Spleen (tissue), 7 donors: ENCODE results near the gene HECTD2.

Experiments
- POLR2A ChIP-seq, 3 donors: fragments of 450-650 bp; IDR thresholded peaks; one replicate each; pipeline ENCODE4 v1.5.1; 2017; ENCODE audit warnings: antibody characterized with exemption in 3 of 3, mild to moderate bottlenecking in 1 of 3
- POLR2AphosphoS5 ChIP-seq, 3 donors: sonication (generic); formaldehyde crosslinking; IDR thresholded peaks; one replicate each; pipeline ENCODE4 v1.5.1; 2017; ENCODE audit warnings: antibody characterized with exemption in 3 of 3
- TF ChIP-seq, protein P1 (sequence below), 11 experiments: fragments of 200-600 bp in 7 of 11; fragments of 450-650 bp in 4 of 11; sonication (generic) in 4 of 11; IDR thresholded peaks in 8 of 11; conservative IDR thresholded peaks in 3 of 11; 1 replicate in 7 of 11; 2 replicates in 4 of 11; pipeline versions ENCODE4 v1.4.0 to v1.8.0; 2016 to 2021; ENCODE audit warnings: antibody characterized with exemption in 11 of 11, inconsistent platforms in 4 of 11, mild to moderate bottlenecking in 1 of 11
- donor health status: DM: no; HTN: no; CAD: no; lungs with moderate emphysema.
- donor health status: DM: no; HTN: no; CAD: no.
- donor health status: DM: no; HTN: no; CAD: no.

DNA sequence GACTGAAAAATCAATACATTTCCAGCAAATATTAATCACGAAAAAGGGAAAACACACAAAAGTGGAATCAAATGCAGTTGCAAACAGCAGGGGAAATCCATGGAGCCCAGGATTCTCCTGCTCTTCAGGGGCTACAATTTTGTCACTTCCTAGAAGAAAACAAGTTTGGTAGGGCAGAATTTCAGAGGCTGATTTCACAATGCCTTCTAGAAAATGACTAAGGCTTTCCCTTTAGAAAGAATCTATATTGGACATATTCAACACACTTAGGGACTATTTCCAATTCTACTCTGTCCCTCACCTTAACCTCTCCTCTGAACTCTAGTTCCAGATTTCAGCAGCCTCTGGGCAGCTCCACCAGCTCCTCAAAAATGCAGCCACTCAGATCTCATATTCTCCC lies 111.3 kb downstream of the HECTD2 start:
- TF ChIP-seq, protein P1, sequence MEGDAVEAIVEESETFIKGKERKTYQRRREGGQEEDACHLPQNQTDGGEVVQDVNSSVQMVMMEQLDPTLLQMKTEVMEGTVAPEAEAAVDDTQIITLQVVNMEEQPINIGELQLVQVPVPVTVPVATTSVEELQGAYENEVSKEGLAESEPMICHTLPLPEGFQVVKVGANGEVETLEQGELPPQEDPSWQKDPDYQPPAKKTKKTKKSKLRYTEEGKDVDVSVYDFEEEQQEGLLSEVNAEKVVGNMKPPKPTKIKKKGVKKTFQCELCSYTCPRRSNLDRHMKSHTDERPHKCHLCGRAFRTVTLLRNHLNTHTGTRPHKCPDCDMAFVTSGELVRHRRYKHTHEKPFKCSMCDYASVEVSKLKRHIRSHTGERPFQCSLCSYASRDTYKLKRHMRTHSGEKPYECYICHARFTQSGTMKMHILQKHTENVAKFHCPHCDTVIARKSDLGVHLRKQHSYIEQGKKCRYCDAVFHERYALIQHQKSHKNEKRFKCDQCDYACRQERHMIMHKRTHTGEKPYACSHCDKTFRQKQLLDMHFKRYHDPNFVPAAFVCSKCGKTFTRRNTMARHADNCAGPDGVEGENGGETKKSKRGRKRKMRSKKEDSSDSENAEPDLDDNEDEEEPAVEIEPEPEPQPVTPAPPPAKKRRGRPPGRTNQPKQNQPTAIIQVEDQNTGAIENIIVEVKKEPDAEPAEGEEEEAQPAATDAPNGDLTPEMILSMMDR (IDR thresholded peaks at IDR 0.05 in 8 of 11, conservative IDR thresholded peaks at IDR 0.05 in 3 of 11): no peak
- TF ChIP-seq POLR2A (IDR thresholded peaks at IDR 0.05): no peak
- no peak for TF ChIP-seq POLR2AphosphoS5 (IDR thresholded peaks at IDR 0.05)
